ENCODE data around the gene PSMD13.
"Not testable (repeated sequence)": the region's sequence is repeated elsewhere in the genome, so short reads cannot be mapped to it uniquely, and the experiment has no call there.

PSMD13 gene

DNA sequence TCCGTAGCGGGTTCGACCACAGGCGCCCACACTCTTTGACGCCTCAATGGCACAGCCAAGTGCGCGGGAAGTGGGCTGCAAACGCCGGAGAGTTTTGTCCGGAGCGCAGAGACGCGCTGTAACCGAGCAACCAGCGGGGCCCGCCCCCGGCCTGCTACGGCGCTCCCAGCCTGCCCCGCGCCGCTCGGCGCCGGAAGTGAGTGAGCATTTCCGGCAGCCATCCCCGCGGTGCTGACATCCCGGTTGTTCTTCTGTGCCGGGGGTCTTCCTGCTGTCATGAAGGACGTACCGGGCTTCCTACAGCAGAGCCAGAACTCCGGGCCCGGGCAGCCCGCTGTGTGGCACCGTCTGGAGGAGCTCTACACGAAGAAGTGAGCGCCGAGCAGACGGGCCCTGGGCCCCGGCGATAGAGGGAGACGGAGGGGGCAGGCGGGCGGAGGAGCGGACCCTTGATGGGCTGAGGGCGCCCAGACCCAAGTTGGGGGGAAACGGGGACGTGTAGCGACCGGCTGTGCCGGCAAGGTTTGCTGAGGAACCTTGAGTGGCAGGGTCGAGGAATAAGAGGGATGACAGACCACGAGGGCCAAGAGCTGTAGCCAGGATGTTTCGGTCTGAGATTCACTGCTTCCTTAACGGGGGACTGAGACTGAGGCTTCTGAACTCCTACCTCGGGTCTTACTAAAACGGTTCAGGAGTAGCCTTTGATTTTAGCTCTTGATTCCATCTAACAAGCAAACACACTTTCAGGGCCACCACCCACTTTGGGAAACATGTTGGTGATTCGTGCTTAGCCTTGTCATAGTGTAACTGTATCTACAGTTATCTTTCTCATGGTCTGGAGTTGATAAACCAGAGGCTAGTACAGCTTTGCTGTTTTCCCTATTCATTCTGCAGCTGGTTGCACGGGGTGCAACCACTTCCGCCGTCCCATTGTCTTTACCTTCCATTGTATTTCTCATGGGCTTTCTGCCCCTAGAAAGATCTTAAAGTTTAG, at the start of gene PSMD13:
Gene PSMD13, plus strand, starts transcription at position 203 of the 994 bp plus-strand sequence. Its CDS starts 74 bp downstream, at position 277.
- DNase-seq = peak; percentile 90

DNA sequence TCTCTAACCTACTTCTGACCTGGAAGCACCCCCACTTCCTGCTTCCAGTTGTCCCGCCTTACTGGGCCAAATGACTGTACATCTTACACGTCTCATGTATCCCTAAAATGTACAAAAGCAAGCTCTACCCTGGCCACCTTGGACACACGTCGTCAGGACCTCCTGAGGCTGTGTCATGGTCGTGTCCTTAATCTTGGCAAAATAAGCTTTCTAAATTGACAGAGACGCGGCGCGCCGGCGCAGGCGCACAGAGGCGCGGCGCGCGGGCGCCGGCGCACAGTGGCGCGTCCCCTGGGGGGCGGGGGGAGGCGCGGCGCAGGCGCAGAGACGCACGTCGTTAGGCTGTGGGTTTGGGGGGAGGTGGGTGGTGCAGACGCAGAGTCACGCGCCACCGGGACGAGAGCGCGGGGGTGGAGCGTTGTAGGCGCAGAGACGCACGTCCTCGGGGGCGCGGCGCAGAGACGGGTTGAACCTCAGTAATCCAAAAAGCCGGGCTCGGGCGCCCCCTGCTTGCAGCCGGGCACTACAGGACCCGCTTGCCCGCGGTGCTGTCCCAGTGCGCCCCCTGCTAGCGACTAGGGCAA, 47.5 kb upstream of the PSMD13 start:
- not testable (repeated sequence) for DNase-seq

DNA sequence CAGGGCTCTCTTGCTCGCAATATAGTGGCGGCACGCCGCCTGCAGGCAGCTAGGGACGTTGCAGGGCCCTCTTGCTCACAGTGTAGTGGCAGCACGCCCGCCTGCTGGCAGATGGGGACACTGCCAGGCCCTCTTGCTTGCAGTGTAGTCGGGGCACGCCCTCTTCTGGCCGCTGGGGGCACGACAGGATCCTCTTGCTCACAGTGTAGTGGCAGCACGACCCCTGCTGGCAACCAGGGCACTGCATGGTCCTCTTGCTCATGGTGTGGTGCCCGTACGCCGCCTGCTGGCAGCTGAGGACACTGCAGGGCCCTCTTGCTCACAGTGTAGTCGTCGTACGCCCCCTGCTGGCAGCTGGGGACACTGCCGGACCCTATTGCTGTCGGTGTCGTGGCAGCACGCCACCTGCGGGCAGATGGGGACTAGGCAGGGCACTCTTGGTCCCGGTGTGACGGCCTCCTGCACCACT, 46.9 kb upstream of the PSMD13 start:
- DNase-seq = not testable (repeated sequence)

DNA sequence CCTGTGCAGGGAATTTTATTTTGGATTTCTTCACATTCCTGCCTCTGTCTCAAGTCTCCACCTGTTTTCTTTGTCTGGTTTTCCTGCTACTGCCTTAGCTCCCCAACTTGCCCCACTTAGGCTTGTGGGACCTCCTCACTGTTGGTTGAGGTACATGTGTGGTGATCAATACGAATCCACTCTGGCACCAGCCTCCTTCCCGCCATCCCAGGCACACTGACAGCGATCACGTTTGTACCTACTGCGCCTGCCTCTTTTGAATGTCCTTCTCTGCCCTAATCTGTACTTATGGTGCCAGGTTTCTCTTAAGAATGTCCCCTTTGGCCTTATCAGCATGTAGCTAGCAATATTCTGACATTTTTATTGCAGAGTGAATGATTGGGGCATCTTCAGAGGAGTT, 46.2 kb upstream of the PSMD13 start:
- not testable (repeated sequence) for DNase-seq

DNA sequence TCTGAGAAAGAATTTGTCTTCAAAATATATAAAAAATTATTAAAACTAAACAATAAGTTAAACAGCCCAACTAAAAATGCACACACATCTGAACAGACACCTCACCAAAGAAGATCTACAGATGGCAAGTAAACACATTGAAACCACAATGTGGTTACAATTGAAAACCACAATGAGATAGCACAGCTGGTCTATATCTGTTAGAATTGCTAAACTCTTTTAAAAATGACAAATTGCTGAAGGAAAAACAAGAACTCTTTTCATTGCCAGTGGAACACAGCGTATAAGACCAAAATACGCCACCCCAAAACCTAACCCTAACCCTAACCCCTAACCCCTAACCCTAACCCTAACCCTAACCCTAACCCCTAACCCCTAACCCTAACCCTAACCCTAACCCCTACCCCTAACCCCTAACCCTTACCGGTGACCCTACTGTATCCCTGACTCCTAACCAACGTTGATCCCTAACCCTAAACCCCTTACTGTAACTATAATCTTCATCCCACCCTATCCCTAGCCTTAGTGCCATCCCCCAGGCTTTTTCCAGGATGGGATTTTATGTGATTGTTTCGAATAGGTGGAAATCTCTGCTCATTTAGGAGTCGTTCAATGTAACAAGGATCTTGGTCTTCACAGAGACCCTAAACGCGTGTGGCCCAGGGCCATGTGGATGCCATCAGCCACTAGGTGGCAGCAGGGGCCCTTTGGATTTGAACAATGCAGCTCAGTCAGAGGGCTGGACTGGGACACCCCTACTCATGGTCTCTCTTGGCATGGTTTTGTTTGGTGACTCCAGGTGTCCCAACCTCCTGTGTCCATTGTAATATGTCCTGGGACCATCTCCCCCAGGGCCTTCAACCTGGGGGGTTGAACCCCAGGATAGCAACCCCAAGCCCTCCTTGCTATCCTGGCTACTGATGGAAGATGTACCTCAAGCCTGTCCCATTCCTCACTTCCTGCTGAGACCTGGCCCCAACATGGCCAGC, 45.0 kb upstream of the PSMD13 start:
- not testable (repeated sequence) for DNase-seq

DNA sequence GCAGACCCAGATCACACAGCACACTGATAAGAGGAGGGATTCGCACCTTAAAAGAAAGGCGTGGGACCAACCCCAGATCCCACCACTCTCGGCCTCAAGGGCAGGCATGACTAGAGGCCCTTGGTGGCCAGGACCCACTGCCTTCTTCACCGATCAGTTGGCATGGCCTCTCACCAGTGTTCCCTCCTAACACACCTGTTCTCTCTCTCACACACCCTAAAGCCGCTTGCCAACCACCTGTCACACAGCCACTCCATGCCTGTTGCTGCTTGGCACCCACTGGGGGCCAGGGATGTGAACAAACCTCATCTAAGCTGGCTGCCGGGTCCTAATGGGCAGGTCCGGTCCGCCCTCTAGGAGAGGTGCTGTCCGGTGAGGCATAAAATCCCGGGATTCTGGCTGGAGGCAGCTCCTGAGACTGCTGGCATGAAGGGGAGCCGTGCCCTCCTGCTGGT, 44.1 kb upstream of the PSMD13 start, which contains the start of gene SCGB1C1:
Gene SCGB1C1, plus strand, starts transcription at position 405 of the 455 bp plus-strand sequence. Its CDS starts 22 bp downstream, at position 427.
- not testable (repeated sequence) for DNase-seq

DNA sequence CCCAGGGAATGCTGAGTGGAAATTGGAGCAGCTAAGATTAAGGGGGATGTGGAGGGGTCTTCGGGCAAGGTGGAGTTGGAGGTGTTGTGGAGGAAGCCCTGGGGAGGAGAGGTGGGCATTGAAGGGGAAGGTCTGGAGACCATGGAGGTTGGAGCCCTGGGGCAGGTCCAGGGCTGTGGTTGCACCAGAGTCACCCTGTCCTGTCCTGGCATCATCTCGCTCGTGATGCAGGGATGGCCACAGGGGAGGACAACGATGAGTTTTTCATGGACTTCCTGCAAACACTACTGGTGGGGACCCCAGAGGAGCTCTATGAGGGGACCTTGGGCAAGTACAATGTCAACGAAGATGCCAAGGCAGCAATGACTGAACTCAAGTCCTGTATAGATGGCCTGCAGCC, 43.3 kb upstream of the PSMD13 start:
- DNase-seq = not testable (repeated sequence)

DNA sequence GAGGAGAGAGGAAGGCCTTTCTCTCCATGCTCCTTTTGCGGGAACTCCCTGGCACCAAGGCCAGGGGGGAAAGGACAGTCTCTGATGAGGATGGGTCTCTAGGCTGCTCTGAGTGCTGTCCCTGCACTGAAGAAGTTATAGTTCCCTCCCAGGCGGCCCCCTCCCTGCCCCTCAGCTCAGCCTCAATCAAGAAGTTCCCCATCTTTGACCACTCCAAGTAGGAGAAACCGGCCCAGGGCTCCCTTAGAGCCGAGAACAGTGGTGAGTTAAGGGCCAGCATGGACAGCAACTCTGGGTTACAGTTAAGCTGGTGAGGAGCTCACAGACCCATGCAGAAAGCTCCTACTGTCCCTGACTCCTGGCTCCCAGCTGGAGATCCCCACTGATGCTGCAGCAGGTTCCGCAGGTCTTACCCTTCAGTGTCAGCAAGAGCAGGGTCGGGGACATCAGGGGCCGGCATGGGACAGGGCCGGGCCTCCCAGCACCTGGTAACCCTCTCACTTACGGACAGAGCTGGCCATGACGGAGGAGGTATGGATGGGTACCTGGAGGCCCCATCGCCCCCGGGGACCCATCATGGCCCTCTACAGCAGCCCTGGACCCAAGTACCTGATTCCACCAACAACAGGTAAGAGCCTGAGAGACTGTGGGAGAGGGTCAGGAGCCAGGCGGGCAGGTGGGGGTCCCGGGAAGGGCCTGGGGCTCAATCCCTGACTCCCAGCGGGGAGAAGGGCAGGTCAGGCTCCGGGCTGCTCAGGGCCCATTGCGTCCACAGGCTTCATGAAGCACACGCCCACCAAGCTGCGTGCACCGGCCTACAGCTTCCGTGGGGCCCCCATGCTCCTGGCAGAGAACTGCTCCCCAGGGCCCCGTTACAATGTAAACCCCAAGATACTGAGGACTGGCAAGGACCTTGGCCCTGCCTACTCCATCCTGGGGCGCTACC, 39.7 kb upstream of the PSMD13 start:
- no peak for DNase-seq

DNA sequence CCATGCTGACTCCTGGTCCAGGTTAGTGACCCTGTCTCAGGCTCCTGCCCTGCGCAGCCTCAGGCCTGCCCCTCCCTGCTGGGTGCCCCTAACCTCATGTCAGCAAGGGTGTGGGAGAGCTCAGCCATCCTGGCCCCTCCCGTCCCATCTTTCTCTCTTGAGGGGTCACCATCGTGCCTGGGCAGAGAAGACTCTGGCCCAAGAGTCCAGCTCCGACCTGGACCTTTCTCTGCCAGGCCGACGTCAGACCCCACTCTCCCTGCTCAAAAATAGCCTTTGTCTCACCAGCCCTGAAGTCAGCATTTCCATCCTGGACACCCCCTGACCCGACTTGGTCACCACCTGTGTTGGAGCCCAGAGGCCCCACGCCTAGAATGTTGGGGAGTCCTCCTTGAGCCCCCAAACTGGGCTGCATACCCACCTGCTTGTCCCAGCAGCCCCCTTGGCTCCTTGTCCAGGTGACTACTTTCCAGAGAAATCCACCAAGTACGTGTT, 39.0 kb upstream of the PSMD13 start:
- DNase-seq = no peak

DNA sequence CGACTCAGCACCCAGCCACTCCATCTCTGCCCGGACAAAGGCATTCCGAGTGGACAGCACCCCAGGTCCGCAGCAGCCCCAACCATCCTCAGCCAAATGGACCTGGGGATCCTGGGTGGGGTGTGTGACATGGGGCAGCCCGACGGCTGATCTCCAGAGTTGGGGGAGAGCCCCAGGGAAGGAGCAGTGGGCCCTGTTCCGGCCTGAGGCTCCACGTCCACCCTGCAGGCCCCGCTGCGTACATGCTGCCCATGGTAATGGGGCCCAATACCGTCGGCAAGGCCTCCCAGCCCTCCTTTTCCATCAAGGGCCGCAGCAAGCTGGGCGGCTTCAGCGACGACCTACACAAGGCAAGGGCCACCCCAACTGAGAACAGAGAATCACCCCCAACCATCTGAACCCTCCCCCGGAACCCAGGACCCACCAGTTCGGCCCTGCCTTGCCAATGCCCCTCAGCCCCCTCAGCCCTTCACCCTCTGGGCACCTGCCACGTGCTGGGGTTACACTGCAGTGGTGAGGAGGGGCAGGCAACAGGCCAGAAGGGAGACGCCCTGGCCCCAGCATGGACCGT, 38.5 kb upstream of the PSMD13 start:
- no peak for DNase-seq

DNA sequence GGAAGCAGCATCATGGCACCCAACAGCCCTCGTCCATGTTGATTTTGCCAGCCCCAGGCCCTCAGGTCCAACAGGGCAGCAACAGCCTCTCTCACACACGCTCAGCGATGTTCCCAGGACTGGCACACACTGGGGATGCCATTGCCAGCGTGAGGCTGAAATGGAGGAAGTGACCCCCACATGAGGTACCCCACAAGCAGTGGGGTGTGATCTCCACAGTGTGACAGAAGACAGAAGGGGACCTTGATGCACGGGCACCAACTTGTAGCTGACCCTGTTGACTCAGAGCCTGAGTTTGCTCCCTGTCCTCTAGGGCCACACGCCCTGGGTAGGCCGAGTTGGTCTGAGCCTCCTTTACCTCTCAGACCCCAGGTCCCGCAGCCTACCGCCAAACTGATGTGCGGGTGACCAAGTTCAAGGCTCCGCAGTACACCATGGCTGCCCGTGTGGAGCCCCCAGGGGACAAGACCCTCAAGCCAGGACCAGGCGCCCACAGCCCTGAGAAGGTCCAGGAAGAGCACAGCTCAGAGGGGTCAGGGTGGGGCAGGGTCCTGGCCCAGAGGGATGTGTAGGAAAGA, 37.7 kb upstream of the PSMD13 start:
- no peak for DNase-seq

DNA sequence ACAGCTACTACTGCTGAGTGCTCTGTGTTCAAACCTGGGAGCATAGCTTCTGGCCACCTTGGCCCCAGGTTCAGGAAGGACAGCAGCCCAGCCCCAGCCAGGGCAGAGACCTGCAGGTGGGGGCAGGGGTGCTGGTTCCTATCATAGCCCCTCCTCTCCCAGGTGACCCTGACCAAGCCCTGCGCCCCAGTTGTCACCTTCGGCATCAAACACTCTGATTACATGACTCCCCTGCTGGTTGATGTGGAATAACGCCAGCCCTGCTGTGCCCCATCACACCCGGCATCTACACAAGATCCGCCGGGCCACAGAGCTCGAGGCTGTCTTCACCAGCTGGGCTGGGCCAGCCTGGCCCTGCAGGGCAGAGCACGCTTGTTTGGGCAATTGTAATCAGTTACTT, 37.0 kb upstream of the PSMD13 start:
- DNase-seq = no peak

DNA sequence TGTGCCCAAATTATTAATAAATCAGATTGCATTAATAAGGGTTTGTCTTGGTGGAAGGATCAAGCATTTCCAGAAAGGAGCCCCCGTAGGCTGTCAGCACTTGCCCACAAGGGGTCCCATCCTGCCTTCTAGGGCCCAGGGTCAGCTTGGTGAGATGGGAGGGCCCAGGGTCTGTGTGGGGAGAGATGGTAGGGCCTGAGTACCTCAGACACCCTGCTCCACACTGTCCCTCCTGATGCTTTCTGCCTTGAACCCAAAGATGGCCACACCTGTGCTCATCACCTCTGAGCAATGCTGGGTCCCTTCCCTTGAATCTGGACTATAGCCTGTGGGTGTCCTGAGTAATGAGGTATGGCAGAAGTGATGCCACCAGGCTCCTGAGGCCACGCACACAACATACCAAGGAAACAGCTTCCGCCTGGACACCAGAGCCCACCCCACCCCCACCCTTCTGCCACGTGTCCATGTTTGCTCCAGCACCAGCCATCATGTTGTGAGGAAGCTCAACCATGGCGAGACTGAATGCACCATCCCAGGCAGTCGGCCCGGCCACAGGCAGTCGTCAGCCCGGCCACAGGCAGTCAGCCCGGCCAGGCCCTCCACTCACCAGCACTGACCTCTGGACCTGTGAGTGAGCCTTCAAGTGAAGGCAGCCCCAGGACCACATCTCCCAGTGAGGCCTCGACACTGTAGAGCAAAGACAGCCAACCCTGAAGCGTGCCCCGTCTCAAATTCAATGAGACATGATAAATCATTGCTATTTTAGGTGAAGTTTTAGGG, 36.4 kb upstream of the PSMD13 start:
- no peak for DNase-seq

DNA sequence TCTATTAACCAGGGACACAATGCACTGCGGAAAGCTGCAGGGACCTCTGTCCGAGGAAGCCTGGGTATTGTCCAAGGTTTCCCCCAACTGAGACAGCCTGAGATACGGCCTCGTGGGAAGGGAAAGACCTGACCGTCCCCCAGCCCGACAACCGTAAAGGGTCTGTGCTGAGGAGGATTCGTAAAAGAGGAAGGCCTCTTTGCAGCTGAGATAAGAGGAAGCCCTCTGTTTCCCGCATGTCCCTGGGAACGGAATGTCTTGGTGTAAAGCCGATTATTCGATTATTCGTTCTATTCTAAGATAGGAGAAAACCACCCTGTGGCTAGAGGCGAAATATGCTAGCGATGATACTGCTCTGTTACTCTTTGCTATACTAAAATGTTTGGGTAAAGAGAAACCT, 34.8 kb upstream of the PSMD13 start:
- no peak for DNase-seq

DNA sequence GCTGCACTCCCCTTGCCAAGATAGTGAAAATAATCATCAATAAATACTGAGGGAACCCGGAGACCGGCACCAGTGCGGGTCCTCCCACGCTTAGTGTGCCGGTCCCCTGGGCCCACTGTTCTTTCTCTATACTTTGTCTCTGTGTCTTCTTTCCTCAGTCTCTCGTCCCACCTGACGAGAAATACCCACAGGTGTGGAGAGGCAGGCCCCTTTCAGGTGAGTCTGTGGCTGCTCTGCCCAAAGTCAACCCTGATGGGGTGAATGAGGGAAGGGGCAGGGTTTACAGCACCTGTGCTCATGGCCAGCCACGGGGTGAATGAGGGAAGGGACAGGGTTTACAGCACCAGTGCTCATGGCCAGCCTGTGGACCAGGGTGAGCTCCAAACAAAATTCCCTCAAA, 34.3 kb upstream of the PSMD13 start:
- DNase-seq = no peak

DNA sequence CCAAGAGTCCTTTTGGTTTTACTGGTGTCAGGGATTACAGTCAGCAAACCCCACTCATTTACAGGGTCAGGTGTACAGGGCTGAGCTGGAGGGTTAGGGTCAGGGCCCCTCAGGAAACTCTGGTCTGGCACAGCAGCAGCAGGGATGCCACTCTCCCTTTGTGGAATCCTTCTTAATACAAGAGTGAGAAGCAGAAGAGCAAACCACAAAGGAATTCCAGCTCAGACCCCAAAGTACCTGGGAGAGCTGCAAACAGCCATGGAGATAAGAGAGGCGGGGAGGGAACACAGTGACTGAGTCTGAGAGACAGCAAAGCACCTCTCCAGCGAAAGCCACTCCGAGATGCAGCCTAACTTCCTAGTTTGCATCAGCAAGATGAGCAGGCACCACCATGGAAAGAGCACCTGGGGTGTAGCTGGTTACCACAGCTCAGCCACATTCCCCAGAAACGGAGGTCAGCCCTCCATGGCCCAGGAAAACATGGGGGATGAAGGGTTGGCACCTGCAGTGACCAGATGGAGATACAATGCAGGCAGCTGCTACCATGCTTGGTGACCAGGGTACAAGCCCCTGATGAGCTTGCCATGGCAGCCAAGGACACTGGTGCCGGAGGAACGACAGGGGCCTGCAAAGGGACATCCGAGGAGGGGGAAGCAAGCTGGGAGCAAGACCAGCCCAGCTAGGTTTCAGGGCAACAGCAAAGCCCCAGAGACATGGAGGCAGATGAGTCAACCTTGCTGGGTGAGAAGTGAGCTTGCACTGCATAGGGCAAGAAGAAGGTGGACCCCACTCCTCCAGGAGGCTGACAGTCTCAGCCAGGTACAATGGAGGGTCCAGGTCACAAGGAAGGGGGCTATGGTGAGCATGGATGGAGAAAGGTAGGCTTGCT, 33.5 kb upstream of the PSMD13 start:
- no peak for DNase-seq

DNA sequence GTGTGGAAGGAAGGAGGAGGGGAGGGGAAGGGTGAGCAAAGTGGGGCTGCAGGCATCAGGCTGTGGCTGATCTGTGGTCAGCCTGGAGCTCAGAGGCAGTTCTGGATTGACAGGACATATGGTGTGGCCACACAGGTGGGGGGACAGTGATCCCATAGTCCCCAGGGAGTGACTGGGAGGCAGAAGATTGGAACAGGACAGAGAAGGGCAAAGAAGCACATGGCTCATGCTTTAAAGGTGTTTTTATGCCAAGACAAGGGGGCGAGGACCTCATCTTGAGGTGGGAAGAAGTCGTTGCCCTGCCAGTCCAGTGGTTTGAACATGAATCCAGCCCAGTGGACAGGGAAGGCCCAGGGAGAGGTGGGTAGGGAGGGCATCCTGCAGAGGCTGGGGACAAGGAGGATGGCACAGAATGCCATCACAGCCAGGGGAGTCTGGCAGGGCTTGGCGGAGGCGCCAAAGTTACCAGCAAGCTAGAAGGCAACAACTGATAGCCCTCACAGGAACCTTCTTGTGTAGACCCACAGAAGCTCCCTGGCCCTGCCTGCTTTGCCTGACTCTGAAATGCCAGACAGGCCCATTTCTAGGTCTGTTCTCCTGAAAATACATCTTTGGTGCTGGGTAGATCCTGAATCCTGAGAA, 32.7 kb upstream of the PSMD13 start:
- DNase-seq = no peak

DNA sequence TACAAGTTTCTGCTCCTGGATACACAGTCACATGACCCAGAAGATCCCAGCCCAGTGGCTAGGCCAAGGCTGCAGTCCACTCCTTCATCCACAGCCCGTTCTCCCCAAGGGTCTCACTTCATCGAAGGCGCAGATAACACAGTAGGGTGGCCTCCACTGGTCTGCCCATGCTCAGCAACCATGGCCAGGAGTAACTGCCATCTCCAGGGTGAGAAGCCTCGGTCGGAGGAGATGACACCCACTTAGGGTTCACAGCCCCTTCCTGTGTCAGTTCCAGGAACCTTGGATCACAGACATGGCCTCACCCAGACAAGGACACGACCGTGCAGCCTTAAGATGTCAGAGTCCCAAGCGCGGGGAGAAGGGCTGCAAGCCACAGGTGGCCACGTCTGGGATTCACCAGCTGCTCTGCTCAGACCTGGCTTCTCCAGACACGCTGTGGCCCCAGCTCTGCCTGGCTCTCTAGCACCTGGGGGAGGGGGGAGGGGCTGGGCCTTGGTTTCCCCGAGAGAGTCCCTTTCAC, 32.1 kb upstream of the PSMD13 start:
- DNase-seq = no peak
